AG10803 (cell line): ENCODE measurements around the gene OBI1.

ENCODE experiments used
- DNase-seq: peaks from one replicate; pipeline ENCODE4 v3.0.0; 2010; ENCODE audit warnings: low read depth
- H3K4me3 ChIP-seq: 2 replicates; pipeline ENCODE4 v1.5.1; 2011; ENCODE audit warnings: mild to moderate bottlenecking, low read length, control low read depth
- CTCF ChIP-seq: conservative IDR thresholded peaks from 2 replicates; pipeline ENCODE4 v1.5.1; 2011; ENCODE audit warnings: mild to moderate bottlenecking, low read length, control low read depth, inconsistent platforms

Gene OBI1

GRCh38 chr13:78598116-78598781 lies 60.7 kb downstream of the OBI1 start:
- no peak for DNase-seq
- H3K4me3 ChIP-seq = no peak overlapping the region
- TF ChIP-seq CTCF = no peak

- H3K4me3 ChIP-seq = no peak overlapping the region
- no peak for TF ChIP-seq CTCF
- no peak for DNase-seq
Observed at GRCh38 chr13:78597602-78597932, 61.4 kb downstream of the OBI1 start.

- no peak for DNase-seq
- no peak for TF ChIP-seq CTCF
- no peak overlapping the region for H3K4me3 ChIP-seq
Observed at GRCh38 chr13:78596736-78597601, 62.0 kb downstream of the OBI1 start.

- no peak overlapping the region for H3K4me3 ChIP-seq
- TF ChIP-seq CTCF = no peak
- DNase-seq = no peak
Observed at GRCh38 chr13:78596399-78596735, 62.6 kb downstream of the OBI1 start.

- no peak for TF ChIP-seq CTCF
- no peak overlapping the region for H3K4me3 ChIP-seq
- no peak for DNase-seq
Observed at GRCh38 chr13:78595495-78596398, 63.2 kb downstream of the OBI1 start.

- no peak overlapping the region for H3K4me3 ChIP-seq
- no peak for TF ChIP-seq CTCF
- DNase-seq = no peak
Observed at GRCh38 chr13:78594456-78594975, 64.4 kb downstream of the OBI1 start.
